HuH-7 (cell line): ENCODE results near the gene OR8B8.
A peak's percentile ranks its signal among the peaks of the same experiment; 100 is the strongest.
"Not testable (repeated sequence)": the region's sequence is repeated elsewhere in the genome, so short reads cannot be mapped to it uniquely, and the experiment has no call there.

Source experiments
- DNase-seq: peaks from one replicate; pipeline ENCODE4 v3.0.0; 2011; ENCODE audit warnings: low spot score

OR8B8 gene, protein sequence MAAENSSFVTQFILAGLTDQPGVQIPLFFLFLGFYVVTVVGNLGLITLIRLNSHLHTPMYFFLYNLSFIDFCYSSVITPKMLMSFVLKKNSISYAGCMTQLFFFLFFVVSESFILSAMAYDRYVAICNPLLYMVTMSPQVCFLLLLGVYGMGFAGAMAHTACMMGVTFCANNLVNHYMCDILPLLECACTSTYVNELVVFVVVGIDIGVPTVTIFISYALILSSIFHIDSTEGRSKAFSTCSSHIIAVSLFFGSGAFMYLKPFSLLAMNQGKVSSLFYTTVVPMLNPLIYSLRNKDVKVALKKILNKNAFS

GRCh38 chr11:124445646-124446150, at the start of gene OR8B8:
Gene OR8B8, minus strand, starts transcription at chr11:124445696. Its CDS starts 4,611 bp downstream, at chr11:124441085.
- DNase-seq = no peak

- no peak for DNase-seq
Measured at GRCh38 chr11:124493016-124493655, 47.6 kb upstream of the OR8B8 start.

DNA sequence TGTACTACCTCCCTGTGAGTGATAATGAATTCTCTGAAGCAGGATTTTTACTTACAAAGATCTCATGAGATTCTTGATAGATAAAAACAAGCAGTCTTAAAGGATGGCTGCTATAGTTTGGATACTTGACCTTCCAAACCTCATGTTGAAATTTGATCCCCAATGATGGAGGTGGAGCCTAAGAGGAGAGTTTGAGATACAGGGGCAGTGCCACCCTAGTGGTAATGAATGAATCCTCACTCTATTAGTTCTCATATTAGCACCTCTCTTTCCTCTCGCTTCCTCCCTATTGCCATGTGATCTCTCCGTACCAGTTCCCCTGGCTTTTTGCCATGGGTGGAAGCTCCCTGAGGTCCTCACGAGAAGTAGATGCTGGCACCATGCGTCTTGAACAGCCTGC, 37.9 kb upstream of the OR8B8 start:
- no peak for DNase-seq

GRCh38 chr11:124482362-124483147, 37.1 kb upstream of the OR8B8 start:
- DNase-seq = no peak

DNA sequence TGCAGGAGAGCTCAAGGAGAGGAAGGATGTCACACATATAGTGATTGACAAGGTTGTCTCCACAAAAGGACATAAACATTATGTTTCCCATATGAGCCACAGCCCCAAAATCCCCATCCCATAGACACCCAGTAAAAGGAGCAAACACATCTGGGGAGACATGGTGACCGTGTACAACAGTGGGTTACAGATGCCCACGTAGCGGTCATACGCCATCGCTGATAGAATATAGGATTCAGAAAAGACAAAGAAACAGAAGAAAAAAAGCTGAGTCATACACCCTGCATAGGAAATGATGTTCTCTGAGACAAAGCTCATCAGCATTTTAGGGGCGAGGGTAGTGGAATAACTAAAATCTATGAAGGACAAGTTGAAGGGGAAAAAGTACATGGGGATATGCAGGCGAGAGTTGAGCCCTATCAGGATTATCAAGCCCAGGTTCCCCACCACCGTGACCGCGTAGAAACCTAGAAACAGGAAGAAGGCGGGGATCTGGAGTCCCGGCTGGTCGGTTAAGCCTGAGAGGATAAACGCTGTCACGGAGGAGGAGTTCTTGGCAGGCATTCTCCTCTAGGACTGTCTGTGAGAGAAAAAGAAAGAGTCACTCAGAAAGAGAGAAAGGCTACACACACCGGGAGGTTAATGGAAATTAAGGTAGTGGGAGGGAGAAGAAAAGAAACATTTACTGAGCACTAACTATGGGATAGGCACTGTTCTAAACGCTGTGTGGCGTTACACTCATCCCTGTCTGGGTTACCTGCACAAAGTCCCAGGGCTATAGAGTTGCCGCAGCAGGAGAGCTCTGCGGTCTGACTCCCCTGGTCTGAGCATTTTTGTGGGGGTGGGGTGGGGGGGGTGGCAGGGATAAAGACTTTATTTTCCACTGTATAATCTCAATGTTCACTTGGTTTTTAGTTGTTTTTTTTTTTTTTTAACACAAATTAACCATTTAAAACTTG, 36.1 kb upstream of the OR8B8 start:
- DNase-seq = no peak

- DNase-seq = no peak
Measured at GRCh38 chr11:124479561-124479960, 34.1 kb upstream of the OR8B8 start.

DNA sequence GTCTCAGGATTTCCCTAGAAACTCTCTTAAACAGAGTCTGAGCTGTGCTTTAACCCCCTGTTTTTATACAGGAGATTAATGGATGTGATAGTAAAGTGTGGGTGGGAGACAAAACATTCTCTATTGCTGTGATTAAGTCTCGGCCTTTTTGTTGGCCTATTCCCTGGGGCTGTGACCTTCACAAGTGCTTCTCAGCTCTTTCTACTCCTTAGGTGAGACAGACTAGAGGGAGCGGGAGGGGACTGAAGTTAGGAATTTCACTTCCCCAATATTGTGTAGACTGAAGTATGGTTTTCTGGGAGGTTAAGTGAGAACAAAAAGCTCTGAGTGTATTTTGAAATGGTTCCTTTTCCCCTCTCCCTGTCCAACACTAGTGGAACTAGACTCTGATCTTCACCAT, 29.8 kb upstream of the OR8B8 start:
- no peak for DNase-seq

- no peak for DNase-seq
Measured at GRCh38 chr11:124474779-124475178, 29.3 kb upstream of the OR8B8 start.

GRCh38 chr11:124474079-124474478, 28.6 kb upstream of the OR8B8 start:
- DNase-seq = no peak

GRCh38 chr11:124473476-124473875, 28.0 kb upstream of the OR8B8 start:
- DNase-seq = no peak

DNA sequence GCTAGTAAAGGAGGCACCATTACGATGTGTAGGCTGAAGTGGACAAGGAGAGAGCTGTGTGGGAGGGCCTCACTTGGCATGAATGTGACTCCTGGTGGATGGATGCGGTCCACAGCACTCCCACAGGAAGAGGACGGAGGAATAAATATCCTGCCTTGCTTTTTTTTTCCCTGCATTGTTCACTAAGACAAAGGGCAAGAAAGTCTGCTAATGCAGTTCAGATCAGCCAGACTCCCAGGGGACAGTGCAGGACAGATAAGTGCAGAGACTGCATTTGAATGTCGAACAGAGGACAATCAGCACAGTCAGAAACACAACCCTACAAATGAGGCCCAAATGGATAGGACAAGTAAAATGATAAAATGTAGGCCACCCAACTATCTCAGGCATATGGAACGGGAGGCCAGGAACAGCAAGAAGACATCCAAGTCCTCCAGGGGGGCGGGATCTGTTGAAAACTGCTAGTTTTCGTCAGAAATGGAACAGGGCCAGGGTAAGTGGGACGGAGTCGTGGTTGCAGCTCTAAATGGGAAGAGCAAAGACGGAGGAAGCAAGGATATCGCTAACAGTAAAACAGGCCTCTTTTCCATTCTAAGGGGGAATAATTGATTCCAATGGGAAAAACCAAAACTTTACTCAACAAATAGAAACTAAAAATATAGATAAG, 25.2 kb upstream of the OR8B8 start:
- DNase-seq = no peak

- DNase-seq = peak; percentile 10
Measured at GRCh38 chr11:124467381-124467927, 22.0 kb upstream of the OR8B8 start.

- DNase-seq = no peak
Measured at GRCh38 chr11:124465368-124465767, 19.9 kb upstream of the OR8B8 start.

GRCh38 chr11:124463990-124464389, 18.5 kb upstream of the OR8B8 start:
- DNase-seq = no peak

DNA sequence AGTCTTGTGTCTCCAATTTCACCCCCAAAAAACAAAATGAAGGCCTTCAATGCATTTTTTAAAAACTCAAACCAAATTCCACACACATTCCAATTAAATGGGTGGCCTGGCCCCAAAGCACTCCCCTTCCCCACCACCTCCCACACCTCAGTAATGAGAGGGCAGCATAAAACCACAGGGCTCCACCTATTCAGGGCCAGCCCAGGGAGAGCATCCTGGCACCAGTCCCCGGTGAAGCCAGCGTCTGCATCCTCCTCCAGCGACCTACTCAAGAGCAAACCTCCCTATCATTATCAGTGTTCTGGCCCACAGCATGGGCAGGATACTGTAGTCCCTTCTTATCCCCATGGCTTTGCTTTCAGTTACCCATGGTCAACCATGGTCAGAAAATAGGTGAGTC, 17.8 kb upstream of the OR8B8 start:
- DNase-seq = no peak

DNA sequence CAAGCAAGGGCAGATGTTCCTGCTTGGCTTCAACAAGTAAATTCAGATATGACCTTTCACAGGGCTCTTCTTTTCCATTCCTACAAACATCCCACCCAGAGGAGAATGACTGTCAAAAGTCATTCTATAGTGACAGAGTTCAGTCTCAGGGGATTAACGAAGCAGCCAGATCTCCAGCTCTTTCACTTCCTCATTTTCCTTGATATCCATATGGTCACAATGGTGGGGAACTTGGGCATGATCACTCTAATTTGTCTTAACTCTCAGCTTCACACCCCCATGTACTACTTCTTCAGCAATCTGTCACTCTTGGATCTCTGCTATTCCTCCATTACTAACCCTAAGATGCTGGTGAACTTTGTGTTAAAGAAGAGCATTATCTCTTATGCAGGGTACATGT, 15.0 kb upstream of the OR8B8 start:
- no peak for DNase-seq

GRCh38 chr11:124459379-124459778, 13.9 kb upstream of the OR8B8 start:
- not testable (repeated sequence) for DNase-seq

DNA sequence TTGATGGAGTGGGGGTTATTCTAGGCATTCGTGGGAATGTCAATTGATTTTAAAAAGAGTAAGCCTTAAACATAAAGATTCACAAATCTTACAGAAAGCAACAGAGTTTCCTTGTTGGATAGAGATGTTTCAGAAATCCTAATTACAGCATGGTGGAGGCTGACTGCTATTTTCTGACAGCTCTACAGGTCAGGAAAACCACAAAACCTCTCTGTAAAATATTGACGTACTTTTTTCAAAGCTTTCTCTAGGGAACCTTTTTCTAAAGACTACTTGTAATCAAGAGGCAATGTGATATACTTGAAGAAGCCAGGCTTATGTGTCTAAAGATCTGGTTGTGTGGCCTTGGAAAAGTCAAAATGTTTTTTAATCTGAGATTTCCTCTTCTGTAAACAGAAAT, 9.1 kb upstream of the OR8B8 start:
- no peak for DNase-seq

DNA sequence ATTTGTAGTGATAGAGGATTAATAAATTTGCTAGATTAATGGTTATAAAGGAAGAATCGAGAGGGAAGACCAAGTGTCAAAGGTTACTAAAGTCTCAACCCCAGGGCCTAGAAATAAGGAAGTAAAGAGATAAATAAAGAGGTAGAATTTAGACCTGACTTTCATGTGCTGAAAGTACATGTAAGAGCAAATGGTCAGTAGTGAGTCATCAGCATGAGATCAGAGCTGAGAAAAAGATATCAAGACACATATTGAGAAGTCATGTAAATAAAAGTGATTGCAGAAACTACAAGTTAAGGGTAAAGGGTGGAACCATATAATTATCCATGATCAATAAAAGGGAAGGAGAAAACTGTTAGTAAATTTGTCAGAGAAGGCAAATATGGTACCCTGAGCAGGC, 1.4 kb upstream of the OR8B8 start:
- DNase-seq = no peak

GRCh38 chr11:124442847-124443246, 2.6 kb downstream of the OR8B8 start:
- DNase-seq = no peak

GRCh38 chr11:124442442-124442841, 3.1 kb downstream of the OR8B8 start:
- DNase-seq = no peak
